ENCODE measurements around the gene GH2. TPM values are rescaled to one million over a fixed set of nuclear protein-coding genes. Genes with fewer than 3 reads are reported as not detected.
A peak's percentile ranks its signal among the peaks of the same experiment; 100 is the strongest.
"Not testable (repeated sequence)": the region's sequence is repeated elsewhere in the genome, so short reads cannot be mapped to it uniquely, and the experiment has no call there.

GH2 gene
- total RNA-seq, 1 experiment from 2014 or later, result not detected

DNA sequence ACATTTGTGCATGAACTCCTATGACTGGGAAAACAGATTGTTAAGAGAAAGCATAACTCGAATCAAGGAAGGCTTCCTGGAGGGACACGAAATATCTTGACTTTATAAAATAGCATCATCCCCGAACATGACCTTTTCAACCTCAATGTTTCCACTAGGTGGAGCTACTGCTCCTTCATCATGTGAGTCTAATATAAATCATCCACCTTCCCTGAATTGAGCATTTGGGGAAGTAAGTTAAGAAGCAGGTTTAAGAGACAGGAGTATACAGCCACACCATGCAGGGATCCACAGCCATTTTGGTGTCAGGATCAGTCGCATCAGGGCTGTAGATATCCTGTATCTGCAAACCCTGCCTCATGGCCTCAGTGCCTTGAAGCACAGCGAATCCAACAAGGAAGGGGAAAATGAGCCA, 22.1 kb upstream of the GH2 start:
- TF ChIP-seq, protein P1, sequence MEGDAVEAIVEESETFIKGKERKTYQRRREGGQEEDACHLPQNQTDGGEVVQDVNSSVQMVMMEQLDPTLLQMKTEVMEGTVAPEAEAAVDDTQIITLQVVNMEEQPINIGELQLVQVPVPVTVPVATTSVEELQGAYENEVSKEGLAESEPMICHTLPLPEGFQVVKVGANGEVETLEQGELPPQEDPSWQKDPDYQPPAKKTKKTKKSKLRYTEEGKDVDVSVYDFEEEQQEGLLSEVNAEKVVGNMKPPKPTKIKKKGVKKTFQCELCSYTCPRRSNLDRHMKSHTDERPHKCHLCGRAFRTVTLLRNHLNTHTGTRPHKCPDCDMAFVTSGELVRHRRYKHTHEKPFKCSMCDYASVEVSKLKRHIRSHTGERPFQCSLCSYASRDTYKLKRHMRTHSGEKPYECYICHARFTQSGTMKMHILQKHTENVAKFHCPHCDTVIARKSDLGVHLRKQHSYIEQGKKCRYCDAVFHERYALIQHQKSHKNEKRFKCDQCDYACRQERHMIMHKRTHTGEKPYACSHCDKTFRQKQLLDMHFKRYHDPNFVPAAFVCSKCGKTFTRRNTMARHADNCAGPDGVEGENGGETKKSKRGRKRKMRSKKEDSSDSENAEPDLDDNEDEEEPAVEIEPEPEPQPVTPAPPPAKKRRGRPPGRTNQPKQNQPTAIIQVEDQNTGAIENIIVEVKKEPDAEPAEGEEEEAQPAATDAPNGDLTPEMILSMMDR (conservative IDR thresholded peaks at IDR 0.05; ENCODE audit: low read depth, low read length), result peak; percentile 49; the same call in 1 of the 2 replicates
- H3K4me3 ChIP-seq (ENCODE audit: low read length); H3F3A ChIP-seq (ENCODE audit: low read length, unreplicated experiment); CTCF ChIA-PET; H2AFZ ChIP-seq (ENCODE audit: low read length); H3K4me2 ChIP-seq (ENCODE audit: low read length); H3K79me2 ChIP-seq (ENCODE audit: low read length); H4K20me1 ChIP-seq (ENCODE audit: low read length); intact Hi-C loops (cut with micrococcal nuclease); H3K36me3 ChIP-seq (ENCODE audit: low read depth, low read length); DNase-seq; H3K27ac ChIP-seq (ENCODE audit: low read length); H3K4me1 ChIP-seq (ENCODE audit: insufficient read depth, low read length); H3K9me2 ChIP-seq (replicated peaks; ENCODE audit: low read length); H3K9me3 ChIP-seq (ENCODE audit: low read length); H3K9ac ChIP-seq (ENCODE audit: low read length); BruUV-seq (replicated peaks): not testable (repeated sequence)
- H3K27me3 ChIP-seq (ENCODE audit: low read length), result peaks cover 15% of the 10 kb centered on the region
- POLR2A ChIA-PET (ENCODE audit: unreplicated experiment), result interaction anchor here (0.7 kb wide), 1 partner anchor 536 kb away, joined by 5 read pairs; no protein-coding TSS in a partner anchor
- ATAC-seq, result peak; percentile 82

DNA sequence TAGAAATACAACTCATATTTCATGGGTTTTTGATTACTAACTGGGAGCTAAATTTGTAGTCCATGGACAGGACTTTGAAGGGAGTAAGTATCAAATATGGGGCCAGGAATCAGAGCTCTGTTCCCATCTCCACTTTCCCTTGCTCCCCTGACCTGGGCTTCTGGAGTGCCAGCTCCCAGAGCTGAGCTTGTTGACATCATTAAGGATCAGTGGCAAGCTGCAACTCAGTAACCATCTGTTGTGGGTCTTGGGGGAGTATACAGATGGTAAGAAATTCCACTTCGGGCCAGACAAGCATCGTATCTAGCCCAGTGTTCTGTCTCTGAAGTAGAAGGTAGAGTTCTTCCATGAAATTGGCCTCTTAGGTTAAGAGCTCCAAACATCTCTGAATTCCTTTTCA, 20.2 kb upstream of the GH2 start:
- H3K79me2 ChIP-seq (ENCODE audit: low read length); H3K4me2 ChIP-seq (ENCODE audit: low read length); H2AFZ ChIP-seq (ENCODE audit: low read length); DNase-seq; ATAC-seq; H3K9me2 ChIP-seq (replicated peaks; ENCODE audit: low read length); BruUV-seq (replicated peaks); H3K9ac ChIP-seq (ENCODE audit: low read length); H3K27ac ChIP-seq (ENCODE audit: low read length); POLR2A ChIA-PET (ENCODE audit: unreplicated experiment); H3K4me1 ChIP-seq (ENCODE audit: insufficient read depth, low read length); H3K9me3 ChIP-seq (ENCODE audit: low read length); H3F3A ChIP-seq (ENCODE audit: low read length, unreplicated experiment); H3K36me3 ChIP-seq (ENCODE audit: low read depth, low read length); H4K20me1 ChIP-seq (ENCODE audit: low read length); H3K4me3 ChIP-seq (ENCODE audit: low read length); H3K27me3 ChIP-seq (ENCODE audit: low read length); intact Hi-C loops (cut with micrococcal nuclease): not testable (repeated sequence)
- CTCF ChIA-PET, result interaction anchor here (0.6 kb wide), 2 partner anchors 15 to 39 kb away, joined by 3 to 6 read pairs; no protein-coding TSS in a partner anchor

DNA sequence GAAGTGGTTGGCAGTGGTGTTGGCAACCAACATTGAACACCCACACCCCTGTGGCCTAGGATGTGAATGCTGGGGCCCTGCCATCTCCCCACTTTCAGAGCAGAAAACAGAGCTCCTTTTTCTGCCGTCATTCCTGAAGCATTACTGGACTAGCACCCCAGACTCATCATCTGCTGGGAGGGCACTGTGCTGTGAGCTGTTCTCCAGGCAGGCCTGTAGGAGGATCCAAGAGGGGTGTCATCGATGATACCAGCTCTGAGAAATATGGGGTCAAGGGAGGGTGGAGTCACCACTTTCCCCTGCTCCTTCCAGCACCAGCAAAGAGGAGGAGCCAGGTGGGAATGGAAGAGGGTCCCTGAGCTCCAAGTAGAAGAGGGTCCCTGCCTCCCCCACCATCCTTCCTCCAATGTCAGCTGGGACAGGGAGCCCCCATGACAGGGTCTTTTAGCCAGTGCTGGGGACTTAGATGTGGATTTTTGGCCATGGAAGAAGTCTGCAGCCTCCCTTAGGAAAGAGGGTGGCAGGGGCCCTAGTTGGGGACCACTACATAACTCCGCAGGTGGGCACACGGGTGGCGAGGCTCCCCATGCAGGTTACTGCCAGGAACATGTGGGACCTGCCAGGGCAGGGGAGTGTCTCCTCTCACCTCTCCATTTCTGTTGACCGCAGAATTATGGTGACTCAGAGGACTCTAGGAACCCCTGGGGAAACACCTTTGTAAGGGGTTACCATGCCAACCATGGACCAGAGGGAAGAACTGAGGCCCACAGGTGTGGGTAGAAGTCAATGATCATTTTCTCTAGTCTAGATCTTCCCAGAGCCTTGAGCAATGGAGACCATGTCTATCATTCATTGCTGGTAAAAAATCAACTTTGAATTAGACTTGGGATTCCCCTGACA, 17.4 kb upstream of the GH2 start:
- POLR2A ChIA-PET (ENCODE audit: unreplicated experiment); CTCF ChIA-PET; H2AFZ ChIP-seq (ENCODE audit: low read length); H3K27me3 ChIP-seq (ENCODE audit: low read length); H3K4me2 ChIP-seq (ENCODE audit: low read length); H3K4me1 ChIP-seq (ENCODE audit: insufficient read depth, low read length); H3K4me3 ChIP-seq (ENCODE audit: low read length); BruUV-seq (replicated peaks); H3K36me3 ChIP-seq (ENCODE audit: low read depth, low read length); intact Hi-C loops (cut with micrococcal nuclease); H3K9me2 ChIP-seq (replicated peaks; ENCODE audit: low read length); H3K9me3 ChIP-seq (ENCODE audit: low read length); H3K79me2 ChIP-seq (ENCODE audit: low read length); H3K27ac ChIP-seq (ENCODE audit: low read length); H3K9ac ChIP-seq (ENCODE audit: low read length); ATAC-seq; H3F3A ChIP-seq (ENCODE audit: low read length, unreplicated experiment); H4K20me1 ChIP-seq (ENCODE audit: low read length): not testable (repeated sequence)
- peak; percentile 24 for DNase-seq

- H3K4me2 ChIP-seq (ENCODE audit: low read length); H3K9ac ChIP-seq (ENCODE audit: low read length); H3F3A ChIP-seq (ENCODE audit: low read length, unreplicated experiment); H3K9me3 ChIP-seq (ENCODE audit: low read length); H3K4me3 ChIP-seq (ENCODE audit: low read length); H3K27ac ChIP-seq (ENCODE audit: low read length); H3K79me2 ChIP-seq (ENCODE audit: low read length); H2AFZ ChIP-seq (ENCODE audit: low read length); ATAC-seq; H4K20me1 ChIP-seq (ENCODE audit: low read length); intact Hi-C loops (cut with micrococcal nuclease); H3K36me3 ChIP-seq (ENCODE audit: low read depth, low read length); CTCF ChIA-PET; H3K4me1 ChIP-seq (ENCODE audit: insufficient read depth, low read length); POLR2A ChIA-PET (ENCODE audit: unreplicated experiment); H3K9me2 ChIP-seq (replicated peaks; ENCODE audit: low read length); DNase-seq; BruUV-seq (replicated peaks): not testable (repeated sequence)
- H3K27me3 ChIP-seq (ENCODE audit: low read length), result peaks cover 12% of the 10 kb centered on the region; the same call in 1 of the 2 replicates
Observed at GRCh38 chr17:63896524-63897354, 15.0 kb upstream of the GH2 start, which contains the start of gene CSH1. TSS of gene CSH1 (minus strand) at chr17:63896574. CDS start at chr17:63896511, 63 bp downstream.

GRCh38 chr17:63894821-63895220, 13.1 kb upstream of the GH2 start:
- H3K9me3 ChIP-seq (ENCODE audit: low read length); H3K4me1 ChIP-seq (ENCODE audit: insufficient read depth, low read length); CTCF ChIA-PET; ATAC-seq; H2AFZ ChIP-seq (ENCODE audit: low read length); intact Hi-C loops (cut with micrococcal nuclease); H3K4me3 ChIP-seq (ENCODE audit: low read length); H4K20me1 ChIP-seq (ENCODE audit: low read length); H3K79me2 ChIP-seq (ENCODE audit: low read length); H3K36me3 ChIP-seq (ENCODE audit: low read depth, low read length); DNase-seq; H3K9ac ChIP-seq (ENCODE audit: low read length); BruUV-seq (replicated peaks); H3K9me2 ChIP-seq (replicated peaks; ENCODE audit: low read length); H3K4me2 ChIP-seq (ENCODE audit: low read length); POLR2A ChIA-PET (ENCODE audit: unreplicated experiment); H3F3A ChIP-seq (ENCODE audit: low read length, unreplicated experiment); H3K27ac ChIP-seq (ENCODE audit: low read length): not testable (repeated sequence)
- H3K27me3 ChIP-seq (ENCODE audit: low read length), result peaks cover 12% of the 10 kb centered on the region; the same call in 1 of the 2 replicates
